GM21526 (cell line): ENCODE measurements around the gene PPP3R2.

ENCODE experiments used
- ATAC-seq: cut with Tn5 transposase; IDR thresholded peaks from one replicate; pipeline ENCODE4 v1.9.1; 2021; ENCODE audit warnings: moderate library complexity; ENCODE audit not compliant: unreplicated experiment, low FRiP score

PPP3R2 gene, protein sequence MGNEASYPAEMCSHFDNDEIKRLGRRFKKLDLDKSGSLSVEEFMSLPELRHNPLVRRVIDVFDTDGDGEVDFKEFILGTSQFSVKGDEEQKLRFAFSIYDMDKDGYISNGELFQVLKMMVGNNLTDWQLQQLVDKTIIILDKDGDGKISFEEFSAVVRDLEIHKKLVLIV

DNA sequence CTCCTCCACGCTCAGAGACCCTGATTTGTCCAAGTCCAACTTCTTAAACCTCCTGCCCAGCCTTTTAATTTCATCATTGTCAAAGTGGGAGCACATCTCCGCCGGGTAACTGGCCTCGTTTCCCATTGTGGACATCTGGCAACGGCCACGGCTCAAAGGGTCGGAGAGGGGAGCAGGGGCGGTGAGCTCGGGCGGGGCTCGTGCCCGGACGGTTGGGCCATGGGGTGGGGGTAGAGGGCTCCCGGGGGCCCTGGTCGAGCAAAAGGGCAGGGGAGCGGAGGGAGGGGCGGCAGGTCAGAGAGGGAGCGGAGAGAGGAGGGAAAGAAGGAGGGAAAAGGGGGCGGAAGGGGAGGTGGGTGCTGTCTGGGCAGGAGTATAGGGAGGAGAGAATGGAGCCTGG, at the start of gene PPP3R2:
TSS of gene PPP3R2 (minus strand) at position 174 of the 400 bp plus-strand sequence. CDS start at position 126, 48 bp downstream.
- ATAC-seq, result no peak

DNA sequence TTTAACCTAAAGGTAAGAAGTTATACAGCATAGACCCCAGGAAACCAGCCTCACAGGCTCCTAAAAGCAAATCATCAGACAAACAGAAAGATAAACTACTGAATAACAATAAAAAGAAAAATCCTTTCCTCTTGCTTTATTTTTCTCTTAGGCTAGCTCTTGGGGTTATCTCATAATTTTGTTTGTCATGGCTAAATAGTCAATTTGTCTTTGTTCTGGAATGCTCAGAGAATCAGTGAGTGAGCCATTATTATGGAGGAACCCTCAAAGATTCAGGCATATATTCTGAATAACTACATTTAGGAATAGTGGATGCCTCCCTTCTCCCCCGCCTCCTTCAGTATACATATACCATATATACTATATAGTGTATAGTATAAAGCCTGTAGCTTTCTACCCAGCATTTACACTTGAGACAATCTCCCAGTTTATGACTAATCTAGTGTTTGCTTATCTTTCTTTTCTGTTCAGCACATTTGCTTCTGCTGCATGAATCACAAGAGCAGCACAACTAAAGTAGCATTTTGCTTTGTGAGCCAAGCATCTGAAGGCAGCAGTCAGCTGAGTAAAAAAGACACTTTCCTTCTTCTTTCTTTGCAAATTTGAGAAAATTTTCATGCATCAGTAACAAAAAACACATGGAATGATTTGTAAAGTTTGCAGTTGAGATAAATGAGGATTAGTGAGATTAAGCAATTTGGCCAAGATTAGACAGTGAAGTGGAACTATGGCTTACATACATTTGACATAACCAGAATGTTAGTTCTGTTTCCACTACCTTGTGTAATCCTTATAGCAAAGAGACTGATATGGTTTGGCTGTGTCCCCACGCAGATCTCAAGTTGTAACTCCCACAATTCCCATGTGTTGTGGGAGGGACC, 45.3 kb upstream of the PPP3R2 start:
- ATAC-seq, result no peak

DNA sequence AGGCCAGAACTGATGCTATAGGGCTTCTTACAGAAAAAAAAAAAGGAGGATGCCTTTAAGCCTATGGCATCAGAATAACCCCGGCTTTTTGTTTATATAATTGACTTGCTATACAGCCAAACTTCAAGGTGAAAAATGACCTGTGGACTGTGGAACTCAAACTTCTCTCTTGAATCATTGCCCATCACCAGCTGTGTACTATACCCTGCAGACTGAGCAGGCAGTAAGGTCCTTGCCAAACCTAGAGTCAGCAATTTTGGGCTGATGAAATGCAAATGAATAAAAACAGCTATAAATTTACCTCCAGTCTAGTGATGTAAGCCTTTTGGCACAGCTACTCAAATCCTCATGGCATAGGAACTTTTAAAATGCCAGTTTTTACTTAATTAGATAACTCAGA, 44.5 kb upstream of the PPP3R2 start:
- no peak for ATAC-seq

DNA sequence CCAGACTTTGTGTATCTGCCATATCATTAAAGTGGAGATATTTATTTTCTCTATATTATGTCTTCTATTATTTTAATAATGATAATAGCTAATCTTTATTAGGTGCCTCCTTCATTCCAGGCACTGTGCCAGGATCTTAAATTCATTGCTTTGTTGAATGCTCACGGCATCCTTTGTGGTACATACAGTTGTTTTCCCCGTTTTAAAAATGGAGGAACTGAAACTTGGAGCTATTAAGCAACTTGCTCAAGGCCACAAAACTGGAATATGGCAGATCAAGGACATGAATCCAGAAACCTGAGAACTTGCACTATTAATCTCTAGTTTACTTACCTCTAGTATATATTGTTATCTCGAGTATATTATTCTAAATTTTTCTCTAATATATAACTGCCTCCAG, 41.5 kb upstream of the PPP3R2 start:
- no peak for ATAC-seq

DNA sequence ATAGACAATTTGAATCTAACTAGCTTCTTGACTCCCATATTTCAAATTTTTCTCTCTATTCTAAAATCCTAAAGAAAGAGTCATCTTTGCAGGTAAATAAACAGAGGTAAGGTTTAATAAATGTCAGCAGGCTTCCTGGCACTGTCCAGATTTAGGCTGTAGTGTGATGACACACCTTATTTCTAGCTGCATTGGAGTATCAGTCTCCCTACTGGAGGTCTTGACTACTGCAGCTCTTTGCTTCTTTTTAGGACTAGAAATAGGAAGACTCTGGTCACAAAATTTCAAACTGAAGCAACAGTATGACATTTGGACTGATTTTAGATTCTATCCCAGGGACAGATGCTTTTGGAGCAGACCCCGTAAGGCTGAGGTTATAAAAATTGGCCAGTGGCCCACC, 40.7 kb upstream of the PPP3R2 start:
- ATAC-seq, result no peak

DNA sequence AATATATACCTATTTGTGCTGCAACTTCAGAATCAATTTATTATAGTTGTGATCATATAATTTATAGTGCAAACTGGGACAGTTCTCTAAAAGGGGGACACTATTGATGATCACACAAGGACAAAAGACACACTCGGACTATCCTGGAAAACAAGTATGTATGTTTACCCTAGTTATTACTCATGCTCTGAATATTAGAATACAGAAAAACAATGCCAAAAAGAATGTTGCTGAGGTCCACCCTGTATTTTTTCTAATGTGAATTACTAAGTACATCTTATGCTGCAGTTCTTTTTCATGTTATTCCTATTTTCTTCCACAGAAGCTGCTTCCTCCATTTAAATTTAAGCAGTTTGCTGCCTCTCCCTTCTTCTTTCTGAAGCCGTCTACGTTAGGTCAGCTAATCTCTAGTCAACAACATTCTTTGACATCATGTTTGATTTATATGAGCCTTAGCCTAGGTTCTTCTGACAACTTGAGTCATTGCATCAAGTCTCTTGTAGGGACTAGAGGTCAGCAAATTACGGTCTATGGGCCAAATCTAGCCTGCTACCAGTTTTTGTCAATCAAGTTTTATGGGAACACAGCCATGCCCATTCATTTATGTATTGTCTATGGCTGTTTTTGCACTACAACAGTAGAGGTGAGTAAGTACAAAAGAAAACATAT, 40.1 kb upstream of the PPP3R2 start:
- ATAC-seq, result no peak

DNA sequence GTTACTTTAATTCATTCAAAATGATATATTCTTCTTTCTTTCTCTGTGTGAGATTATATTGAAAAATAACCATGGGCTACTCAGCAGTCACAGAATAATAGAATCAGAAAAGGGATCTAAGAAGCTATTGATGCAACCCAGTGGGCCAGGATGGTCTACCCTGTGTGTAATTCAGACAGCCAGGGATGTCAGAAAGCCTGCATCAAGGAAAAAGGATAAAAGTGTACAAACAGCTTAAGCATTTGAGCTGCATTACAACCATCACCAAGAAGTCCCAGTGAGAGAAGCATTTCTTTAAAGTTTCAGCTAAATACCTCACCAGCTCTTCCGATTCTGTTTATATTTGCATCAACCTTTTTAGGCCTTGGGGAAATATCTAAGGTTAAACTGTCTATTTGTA, 37.8 kb upstream of the PPP3R2 start:
- no peak for ATAC-seq

DNA sequence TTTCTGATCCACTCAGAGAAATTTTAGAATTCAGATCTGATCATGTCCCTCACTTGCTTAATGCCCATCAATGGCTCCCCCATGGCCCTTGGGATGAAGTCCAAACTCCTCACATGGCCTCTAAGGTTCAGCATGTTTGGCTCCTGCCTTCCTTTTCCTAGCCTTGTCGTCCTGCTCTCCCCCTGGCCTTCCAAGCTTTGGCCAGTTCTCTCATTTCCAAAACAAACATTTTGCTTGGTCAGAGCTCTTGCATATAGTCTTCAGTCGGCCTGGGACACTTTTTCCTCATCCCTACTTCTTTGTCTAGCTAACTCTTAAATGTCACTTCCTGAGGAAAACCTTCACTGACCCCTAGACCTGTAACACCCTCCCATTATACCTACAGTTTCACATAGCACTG, 37.1 kb upstream of the PPP3R2 start:
- no peak for ATAC-seq

DNA sequence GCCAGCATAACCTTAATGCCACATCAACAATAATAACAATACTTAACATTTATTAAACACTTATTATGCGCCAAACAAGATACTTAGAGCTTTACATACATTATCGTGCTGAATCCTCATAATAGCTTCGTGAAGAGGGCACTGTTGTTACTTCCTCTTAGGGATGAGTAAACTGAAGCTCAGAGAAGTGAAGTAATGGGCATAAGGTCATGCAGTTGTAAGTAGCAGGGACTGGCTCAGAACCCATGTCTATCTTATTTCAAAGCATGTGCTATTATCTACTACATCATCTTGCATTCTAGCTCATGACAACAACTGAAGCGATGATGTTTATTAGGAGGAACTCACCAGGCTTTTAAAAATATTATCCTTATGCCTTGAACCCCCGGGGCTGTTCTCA, 34.9 kb upstream of the PPP3R2 start:
- ATAC-seq, result no peak

DNA sequence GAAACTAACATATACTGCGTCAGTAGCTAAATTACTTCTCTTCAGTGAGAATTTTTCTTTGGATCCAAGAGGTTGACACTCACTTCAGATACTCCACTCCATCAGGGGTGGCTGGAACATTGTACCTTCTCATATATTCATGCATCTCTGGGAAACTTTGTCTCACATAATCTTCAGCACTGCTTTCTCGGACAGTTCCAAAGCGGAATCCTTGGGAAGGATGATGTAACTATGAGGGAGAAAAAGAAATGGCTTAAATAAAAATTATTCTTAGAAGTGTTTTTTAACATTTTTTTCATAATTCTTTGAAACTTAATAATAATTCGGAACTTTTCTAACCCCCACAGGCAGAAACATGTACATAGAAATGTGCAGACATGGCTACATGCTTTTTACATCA, 33.4 kb upstream of the PPP3R2 start:
- no peak for ATAC-seq

DNA sequence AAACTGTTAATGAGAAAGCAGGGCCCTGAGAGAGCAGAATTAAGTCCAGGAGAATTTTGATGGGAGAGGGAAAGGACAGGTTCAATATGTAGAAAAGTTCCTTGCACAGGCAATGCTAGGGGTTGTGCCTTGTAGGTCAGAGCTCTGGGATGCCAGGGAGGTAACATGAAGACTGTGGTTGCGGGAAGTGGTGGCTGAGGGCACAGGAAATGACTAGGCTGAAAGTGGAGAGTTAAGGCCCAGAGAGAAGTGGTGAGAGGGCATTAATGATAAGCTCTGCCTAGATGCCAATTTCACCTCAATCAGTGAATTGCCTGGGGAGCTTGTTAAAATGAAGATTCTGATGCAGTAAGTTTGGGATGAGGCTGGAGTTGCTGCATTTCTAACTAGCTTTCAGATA, 31.5 kb upstream of the PPP3R2 start:
- ATAC-seq, result no peak

DNA sequence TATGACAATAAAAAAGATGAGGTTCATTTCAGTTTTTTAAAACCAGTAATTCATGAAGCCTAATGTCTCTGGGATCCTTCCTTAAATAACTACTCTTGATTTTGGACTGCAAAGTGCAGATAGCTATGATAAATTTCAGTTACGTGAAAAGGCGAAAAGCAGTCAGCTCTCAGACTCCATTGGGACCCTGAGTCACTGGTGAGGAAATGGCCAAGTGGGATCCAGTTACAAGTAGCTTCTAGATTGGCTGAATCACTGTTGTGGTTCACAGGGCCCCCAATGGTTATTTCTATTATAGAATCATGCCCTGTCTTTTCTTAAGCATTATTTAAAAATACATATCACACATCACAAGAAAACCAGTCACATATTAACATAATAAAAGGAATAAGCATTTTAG, 31.1 kb upstream of the PPP3R2 start:
- no peak for ATAC-seq

DNA sequence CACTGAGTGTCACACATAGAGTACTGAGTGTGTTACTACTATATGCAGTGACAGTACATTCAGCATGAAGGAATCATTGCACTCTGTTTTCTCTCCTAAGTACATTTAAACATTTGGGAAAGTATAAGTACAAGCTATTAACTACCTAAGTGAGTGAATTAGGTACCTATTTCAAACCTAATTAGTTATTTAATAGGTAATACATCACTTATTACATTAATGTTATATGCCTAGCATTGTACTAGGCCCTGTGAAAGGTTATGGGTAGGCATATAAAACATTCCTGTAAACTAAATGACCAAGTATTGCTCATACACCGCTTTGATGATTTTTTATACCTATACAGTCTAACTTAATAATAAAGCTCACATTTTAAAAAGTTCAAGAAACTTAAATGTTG, 25.7 kb upstream of the PPP3R2 start:
- no peak for ATAC-seq

DNA sequence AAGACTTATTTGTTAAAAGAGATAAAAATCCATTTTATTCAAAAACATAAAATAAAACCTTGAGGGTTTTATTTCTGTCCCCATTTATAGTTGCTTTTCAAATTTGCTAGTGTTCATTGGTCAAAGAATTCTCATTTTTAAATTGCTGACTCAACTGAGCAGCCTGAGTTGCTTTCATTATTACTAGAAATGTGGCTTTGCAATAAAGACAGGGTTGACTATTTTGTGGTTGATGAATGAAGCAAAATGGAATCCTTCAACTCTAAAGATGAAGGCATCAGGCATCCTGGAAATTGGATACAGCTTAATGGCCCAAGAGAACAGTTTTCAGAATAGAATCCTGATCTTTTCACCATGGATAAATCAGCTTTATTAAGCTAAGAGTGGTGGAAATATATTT, 23.9 kb upstream of the PPP3R2 start:
- ATAC-seq, result peak; percentile 79

DNA sequence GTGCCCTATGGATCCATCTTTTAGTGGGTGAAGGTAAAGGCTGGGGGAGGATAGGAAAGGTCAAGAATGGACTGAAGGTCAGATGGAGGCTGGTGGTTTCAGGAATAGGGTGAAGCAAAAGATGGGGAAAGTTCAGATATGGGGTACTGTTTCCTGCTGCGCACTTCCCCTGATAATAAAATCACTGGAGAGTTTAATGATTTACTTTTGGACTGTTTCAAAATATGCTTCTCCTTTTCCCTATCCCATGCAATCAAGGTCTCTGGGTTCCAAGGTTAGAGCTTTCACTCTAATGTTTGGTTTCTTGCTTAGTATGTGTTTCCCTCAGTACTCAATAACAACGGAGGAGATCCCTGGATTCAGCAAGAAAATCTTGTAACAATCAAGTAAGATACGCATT, 10.8 kb upstream of the PPP3R2 start:
- no peak for ATAC-seq

DNA sequence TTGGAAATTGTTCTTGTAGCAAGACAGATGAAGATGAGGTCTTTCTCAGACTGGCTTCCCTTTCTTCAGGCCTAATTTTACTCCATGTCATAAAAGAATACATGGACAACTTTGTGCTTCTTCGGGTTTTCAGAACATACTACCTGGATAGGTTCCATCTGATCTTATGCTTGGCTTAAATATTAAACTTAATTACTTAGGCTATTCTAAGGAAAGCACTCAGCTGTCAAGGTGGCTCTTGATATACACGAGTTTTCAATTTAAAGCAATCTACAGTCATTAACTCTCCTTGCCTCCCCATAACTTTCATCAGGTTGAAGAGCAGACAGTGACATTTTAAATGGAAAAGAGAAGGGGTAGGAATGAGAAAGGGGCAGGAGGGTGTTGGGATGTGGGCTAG, 9.5 kb upstream of the PPP3R2 start:
- no peak for ATAC-seq

DNA sequence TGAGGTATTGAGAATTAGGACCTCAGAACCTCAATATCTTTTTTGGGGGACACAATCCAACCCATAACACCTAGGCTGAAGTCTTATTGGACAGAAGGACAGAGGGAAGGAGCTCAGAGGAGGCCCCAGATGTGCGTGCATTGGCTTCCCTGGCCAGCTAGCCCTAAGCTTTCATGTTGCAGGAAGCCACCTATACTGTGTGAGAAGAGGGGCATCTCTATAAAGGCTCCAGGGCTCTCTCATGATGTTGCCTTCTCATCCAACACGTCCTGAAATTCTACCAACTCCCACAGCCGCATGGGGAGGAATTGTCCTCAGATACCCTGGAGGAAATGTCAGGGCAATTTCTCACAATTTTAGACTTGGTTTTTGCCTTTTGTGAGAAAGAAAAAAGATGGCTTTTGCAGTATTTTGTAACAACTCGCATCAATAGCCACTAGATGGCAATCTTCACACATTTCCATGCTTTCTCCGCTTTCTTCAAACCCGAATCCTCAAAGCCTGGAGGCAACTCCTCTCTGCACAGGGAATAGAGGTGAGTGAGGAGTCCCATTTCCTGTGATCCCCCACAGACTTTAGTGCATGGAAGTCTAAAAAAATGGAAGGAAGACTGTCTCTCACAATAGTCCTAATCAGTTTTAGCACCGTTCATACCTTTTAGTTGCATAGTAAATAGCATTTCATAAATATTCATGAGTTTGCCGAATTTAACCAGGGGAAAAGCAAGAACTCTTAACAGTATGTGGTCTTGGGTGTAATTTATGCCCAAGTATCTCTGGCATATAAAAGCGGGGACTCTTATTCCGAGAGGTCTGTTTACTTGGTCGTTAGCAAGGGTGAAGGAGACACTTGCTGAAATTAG, 7.4 kb upstream of the PPP3R2 start:
- peak; percentile 69 for ATAC-seq

DNA sequence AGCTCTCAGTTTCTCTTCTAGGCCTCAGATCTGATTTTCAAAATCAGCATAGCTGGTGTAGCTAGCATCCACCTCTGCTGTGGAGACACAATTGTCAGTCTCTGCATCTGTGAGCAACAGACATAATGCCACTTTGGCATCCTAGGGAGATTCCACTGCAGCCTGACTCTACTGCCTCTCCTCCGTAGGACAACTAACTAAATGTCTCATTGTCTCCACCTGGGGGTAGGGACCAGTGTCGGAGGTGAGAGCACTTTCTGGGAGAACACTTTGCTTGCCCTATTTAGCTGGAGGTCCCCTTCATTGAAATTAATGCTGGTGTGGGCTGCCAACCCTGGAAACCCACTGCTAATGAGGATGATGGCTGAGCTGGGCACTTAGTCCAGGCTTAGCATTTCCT, 1.4 kb downstream of the PPP3R2 start:
- no peak for ATAC-seq

DNA sequence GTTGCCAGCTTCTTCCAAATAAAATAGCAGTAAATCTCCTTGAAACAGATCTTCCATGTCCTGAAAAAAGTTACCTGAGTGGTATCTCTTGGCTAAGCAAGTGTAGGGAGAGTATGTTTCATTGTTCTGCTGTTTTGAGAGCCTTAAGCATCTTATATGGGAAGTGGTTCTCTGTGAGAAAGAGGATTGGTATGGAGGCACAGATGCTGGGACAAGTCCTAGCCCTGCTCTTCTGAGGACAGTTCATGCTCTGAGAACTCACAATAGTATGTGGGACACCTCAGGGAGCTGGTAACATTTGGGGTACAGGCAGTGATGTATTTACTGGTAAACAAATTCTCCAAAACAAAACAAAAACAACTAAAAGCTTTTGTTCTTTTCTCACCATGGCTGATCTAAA, 2.0 kb downstream of the PPP3R2 start:
- no peak for ATAC-seq

DNA sequence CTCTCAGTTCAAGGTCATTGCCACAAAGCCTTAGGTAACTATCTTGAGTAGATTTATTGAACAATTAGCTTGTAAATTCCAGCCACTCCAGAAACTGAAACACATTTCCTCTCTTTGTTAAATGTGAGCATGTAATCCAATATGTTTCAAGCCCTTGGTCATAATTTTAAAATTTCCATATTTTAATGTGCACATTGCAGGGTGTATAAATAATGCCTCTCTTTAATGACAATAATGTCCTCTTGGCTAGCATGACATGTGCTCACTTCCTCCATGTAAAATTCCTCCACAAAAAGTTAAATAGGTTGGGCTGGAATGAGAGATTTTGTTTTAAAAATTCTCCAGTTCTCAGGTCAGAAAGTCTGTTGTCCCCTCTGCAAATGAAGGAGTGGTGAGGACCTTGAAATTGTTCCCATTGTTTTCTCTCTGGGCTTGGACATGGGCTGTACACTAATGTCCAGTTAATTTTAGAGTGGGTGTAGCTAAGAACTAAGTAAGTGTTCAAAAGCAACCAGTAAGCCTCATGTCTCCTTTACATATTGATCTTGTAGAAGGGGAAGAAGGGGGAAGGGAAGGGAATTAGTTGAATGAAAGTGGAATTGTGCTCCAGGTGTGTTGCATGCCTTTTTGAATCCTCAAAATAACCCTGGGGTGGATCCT, 2.9 kb downstream of the PPP3R2 start:
- no peak for ATAC-seq
